GM18951 (cell line): ENCODE data around the gene EPAS1.

ENCODE experiments used
- POLR2A ChIP-seq: IDR thresholded peaks from 4 replicates; pipeline ENCODE4 v1.6.1; 2011; ENCODE audit warnings: mild to moderate bottlenecking; ENCODE audit not compliant: insufficient read length, insufficient read depth; ENCODE audit errors: extremely low read depth
- in situ Hi-C: fragments of 300-500 bp; cut with MboI; formaldehyde crosslinking; loops from one replicate; pipeline ENCODE4 v1.12.0; 2022; ENCODE audit warnings: low sequenced_read_pairs, mixed read lengths, inconsistent platforms; ENCODE audit not compliant: unreplicated experiment

The EPAS1 gene

DNA sequence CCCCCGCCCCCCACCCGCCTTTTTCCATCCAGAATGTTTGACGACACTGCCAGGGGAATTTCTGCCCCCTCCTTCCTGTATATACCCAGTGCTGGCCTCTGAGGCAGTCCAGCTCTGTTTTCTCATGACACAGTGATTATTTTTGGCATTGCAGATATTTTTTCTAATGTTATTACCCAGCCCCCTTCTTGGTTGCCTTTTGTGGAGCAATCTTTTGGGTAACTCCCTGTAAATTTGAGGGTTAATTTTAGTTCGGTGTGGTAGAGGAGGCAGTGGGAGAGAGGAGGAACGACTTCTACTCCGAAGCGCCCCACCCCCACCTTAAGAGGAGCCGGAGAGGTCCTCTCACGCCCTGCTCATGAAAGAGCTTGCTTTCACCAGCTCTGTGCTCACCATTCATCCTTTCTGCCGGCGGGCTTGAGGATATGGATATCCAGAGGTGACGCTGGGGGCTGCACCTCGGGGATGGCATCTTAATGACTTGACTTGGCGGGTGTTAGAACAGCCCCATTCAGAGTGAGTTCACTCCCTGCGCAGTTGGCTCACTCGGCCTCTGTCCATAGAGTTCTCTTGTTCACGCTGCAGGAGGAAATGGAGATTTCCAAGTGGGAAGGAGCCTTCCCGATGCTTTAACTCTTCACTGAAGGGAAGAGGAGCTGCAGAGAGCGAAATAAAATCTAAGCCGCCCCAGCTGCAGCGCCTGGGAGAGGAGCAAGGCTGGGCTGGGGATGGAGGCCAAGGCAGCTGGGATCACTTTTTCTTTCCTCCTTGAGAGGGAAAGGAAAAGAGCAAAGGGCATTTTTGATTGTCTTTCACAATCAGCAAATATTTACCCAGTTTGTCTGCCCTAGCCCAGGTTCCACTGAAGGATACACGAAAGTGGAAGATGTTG, 38.4 kb downstream of the EPAS1 start:
- TF ChIP-seq POLR2A = no peak
- in situ Hi-C loops = no loop called here

GRCh38 chr2:46336283-46336959, 39.2 kb downstream of the EPAS1 start:
- in situ Hi-C loops = no loop called here
- TF ChIP-seq POLR2A = no peak

GRCh38 chr2:46337208-46337994, 40.2 kb downstream of the EPAS1 start:
- in situ Hi-C loops = no loop called here
- no peak for TF ChIP-seq POLR2A

DNA sequence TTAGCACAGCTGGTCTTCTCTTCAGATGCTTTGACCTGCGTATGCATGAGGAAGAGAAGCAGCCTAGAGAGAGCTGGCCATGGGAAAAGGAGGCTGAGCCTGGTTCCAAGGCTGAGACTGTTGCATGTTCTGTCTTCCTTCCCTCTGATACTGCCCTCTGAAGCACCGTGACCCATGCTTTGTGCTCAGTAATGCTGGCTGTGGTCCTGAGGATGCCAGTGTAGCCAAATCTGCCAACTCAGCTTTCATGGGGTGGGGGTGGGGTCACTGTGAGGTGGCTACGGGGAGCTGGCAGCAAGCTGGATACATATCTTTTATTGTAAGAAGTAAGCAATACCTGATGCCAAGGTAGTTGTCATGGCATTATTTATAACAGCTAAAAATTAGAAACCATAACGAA, 41.5 kb downstream of the EPAS1 start:
- TF ChIP-seq POLR2A = no peak
- in situ Hi-C loops = no loop called here

DNA sequence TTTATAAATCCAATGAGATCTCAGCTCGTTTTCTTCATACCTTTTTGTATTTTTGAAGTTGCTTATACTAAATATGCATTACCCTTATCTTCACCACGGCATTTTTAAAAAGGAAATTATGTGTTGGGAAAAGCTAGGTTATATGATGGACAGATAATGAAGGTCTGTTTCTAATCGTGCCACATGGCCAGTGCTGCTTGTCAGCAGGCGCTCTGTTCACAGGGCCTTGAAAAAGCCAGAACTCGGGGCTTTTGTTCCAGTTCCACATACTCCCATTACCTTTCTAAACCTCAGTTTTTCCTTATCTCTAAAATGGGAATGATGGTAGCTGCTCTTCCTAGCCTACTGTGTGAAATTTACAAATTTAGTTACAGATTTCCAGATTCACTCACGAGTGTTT, 42.0 kb downstream of the EPAS1 start:
- TF ChIP-seq POLR2A = no peak
- in situ Hi-C loops = no loop called here

GRCh38 chr2:46339676-46340459, 42.7 kb downstream of the EPAS1 start:
- no peak for TF ChIP-seq POLR2A
- in situ Hi-C loops = no loop called here

DNA sequence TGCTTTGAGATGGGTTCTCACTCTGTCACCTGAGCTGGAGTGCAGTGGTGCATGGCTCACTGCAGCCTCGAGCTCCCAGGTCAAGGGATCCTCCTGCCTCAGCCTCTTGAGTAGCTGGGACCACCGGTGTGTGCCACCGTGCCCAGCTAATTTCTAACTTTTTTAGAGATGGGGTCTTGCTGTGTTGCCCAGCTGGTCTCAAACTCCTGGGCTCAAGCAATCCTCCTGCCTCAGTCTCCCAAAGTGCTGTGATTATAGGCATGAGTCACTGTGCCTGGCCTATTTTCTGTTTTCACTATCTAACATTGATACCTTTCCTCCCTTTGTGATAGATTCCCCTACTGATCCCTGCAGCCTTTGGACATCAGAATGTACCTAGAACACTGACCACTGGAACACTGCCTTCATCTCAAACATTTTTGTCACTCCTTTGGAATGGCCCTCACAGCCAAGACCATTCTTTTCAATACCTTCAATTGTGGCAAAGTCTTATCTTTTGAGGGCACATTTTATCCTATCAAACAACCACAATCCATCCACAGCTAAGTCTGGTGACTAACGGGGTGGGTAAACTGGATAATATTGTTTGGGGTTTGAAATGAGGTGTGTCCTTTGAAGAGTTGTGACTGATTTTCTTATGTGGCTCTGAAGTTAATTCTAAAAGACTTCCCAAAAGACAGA, 43.7 kb downstream of the EPAS1 start:
- no peak for TF ChIP-seq POLR2A
- in situ Hi-C loops = no loop called here

GRCh38 chr2:46342566-46343315, 45.5 kb downstream of the EPAS1 start:
- no peak for TF ChIP-seq POLR2A
- in situ Hi-C loops = no loop called here

DNA sequence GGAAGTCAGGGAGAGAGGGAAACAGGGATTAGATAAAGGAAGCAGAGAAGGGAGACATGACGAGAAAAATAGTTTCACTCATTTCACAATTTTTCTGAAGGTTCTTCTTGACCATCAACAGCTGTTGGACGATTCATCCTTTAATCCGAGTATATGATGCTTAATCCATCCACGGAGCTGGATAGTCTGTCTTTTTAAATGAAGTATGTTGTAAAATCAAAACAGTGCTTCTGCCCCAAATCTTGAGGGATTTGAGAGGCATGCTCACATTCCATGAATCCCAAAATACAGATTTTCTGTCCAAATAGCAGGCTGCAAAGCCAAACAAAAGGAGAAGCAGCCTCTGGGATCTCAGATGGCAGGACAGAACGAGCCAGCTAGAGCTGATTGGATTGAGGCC, 47.5 kb downstream of the EPAS1 start:
- in situ Hi-C loops = no loop called here
- no peak for TF ChIP-seq POLR2A

GRCh38 chr2:46345775-46346174, 48.6 kb downstream of the EPAS1 start:
- in situ Hi-C loops = no loop called here
- no peak for TF ChIP-seq POLR2A

GRCh38 chr2:46346719-46347118, 49.5 kb downstream of the EPAS1 start:
- in situ Hi-C loops = no loop called here
- no peak for TF ChIP-seq POLR2A
